Measurements from ENCODE around the gene AZI2.

DNA sequence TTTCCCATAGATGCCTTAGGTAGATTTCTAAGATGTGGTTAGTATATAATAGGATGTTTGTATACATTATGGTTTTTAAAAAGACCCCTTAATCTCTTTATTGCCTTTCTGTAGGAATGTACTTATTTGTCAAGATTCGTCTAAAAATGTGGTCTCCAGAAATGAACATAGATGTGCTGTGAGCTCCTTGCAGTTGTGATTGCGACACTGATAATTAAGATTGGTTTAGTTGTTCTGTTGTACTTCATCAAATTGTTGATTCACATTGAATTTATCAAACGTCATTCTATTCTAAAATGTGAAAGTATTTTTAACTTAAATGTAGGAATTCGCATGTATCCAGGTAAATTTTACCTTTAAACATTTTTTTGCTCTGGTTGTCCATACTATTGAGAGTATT, 56.0 kb downstream of the AZI2 start:
- TF ChIP-seq, protein P1, sequence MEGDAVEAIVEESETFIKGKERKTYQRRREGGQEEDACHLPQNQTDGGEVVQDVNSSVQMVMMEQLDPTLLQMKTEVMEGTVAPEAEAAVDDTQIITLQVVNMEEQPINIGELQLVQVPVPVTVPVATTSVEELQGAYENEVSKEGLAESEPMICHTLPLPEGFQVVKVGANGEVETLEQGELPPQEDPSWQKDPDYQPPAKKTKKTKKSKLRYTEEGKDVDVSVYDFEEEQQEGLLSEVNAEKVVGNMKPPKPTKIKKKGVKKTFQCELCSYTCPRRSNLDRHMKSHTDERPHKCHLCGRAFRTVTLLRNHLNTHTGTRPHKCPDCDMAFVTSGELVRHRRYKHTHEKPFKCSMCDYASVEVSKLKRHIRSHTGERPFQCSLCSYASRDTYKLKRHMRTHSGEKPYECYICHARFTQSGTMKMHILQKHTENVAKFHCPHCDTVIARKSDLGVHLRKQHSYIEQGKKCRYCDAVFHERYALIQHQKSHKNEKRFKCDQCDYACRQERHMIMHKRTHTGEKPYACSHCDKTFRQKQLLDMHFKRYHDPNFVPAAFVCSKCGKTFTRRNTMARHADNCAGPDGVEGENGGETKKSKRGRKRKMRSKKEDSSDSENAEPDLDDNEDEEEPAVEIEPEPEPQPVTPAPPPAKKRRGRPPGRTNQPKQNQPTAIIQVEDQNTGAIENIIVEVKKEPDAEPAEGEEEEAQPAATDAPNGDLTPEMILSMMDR (optimal IDR thresholded peaks at IDR 0.05 in 1 of 3, IDR thresholded peaks at IDR 0.05 in 1 of 3, conservative IDR thresholded peaks at IDR 0.05 in 1 of 3; ENCODE audit: extremely low read depth in 1 of 3, insufficient read depth in 2 of 3, low read length in 3 of 3), result no peak
- TF ChIP-seq EZH2 (IDR thresholded peaks at IDR 0.05; ENCODE audit: low read length), result no peak

All from keratinocyte (primary cell).